SK-N-SH (cell line): ENCODE measurements around the gene MEIKIN.

Experiments
- MAX ChIP-seq: IDR thresholded peaks from 2 replicates; pipeline ENCODE4 v1.4.0; 2012; ENCODE audit warnings: low read depth
- MXI1 ChIP-seq: IDR thresholded peaks from 2 replicates; pipeline ENCODE4 v1.6.1; 2012; ENCODE audit warnings: mild to moderate bottlenecking, low read depth, low read length, improper control_type of control experiment

- TF ChIP-seq MXI1 (no peak), MAX (no peak)
Measured at GRCh38 chr5:131776450-131776849, 169.0 kb downstream of the MEIKIN start.
